Endometrial microvascular endothelial cells (primary cell): Measurements from ENCODE around the gene OR6C68. TPM values are rescaled to one million over a fixed set of nuclear protein-coding genes. Genes with fewer than 3 reads are reported as not detected.

ENCODE experiments used
- total RNA-seq: library from RNA; depleted of rRNA; stranded (reverse); fragments of >200 nt; gene quantifications from one replicate; pipeline ENCODE4 v1.2.3, GENCODE V29; 2015; ENCODE audit errors: inconsistent ontology term

OR6C68 gene
- total RNA-seq, 1 donor from 2014 or later = not detected

Other genes starting within 250 kb of the OR6C68 start
- gene OR6C74, start 247.8 kb upstream of the OR6C68 start, total RNA-seq = not detected
- gene OR6C6, start 195.8 kb upstream of the OR6C68 start, total RNA-seq = not detected
- gene OR6C1, start 178.0 kb upstream of the OR6C68 start, total RNA-seq = not detected
- not detected for gene OR6C3, start 161.6 kb upstream of the OR6C68 start, total RNA-seq
- not detected for gene OR6C75, start 129.4 kb upstream of the OR6C68 start, total RNA-seq
- not detected for gene OR6C65, start 91.8 kb upstream of the OR6C68 start, total RNA-seq
- gene OR6C76, start 66.1 kb upstream of the OR6C68 start, total RNA-seq = not detected
- not detected for gene OR6C2, start 48.3 kb upstream of the OR6C68 start, total RNA-seq
- gene OR6C70, start 22.2 kb upstream of the OR6C68 start, total RNA-seq = not detected
- gene OR6C4, start 57.2 kb downstream of the OR6C68 start, total RNA-seq = not detected
- gene OR2AP1, start 80.1 kb downstream of the OR6C68 start, total RNA-seq = not detected
- not detected for gene OR10P1, start 144.5 kb downstream of the OR6C68 start, total RNA-seq
- gene ITGA7, start 215.5 kb downstream of the OR6C68 start, total RNA-seq = not detected
- gene BLOC1S1, start 223.7 kb downstream of the OR6C68 start, total RNA-seq = 139 TPM
- not detected for gene RDH5, start 228.0 kb downstream of the OR6C68 start, total RNA-seq
- gene CD63, start 236.6 kb downstream of the OR6C68 start, total RNA-seq = 847 TPM